ACC112 (cell line): ENCODE data around the gene NRM.
A peak's percentile ranks its signal among the peaks of the same experiment; 100 is the strongest.

ENCODE experiments used
- H2AFZ ChIP-seq: fragments of 200-600 bp; sonication (generic); one replicate; pipeline ENCODE4 v1.6.0; 2017; ENCODE audit warnings: antibody characterized with exemption, low read length; ENCODE audit not compliant: unreplicated experiment
- H3K27ac ChIP-seq: fragments of 200-600 bp; sonication (generic); 2 replicates; pipeline ENCODE4 v1.5.1; 2014; ENCODE audit warnings: low read depth, mild to moderate bottlenecking, antibody characterized with exemption, low read length, moderate library complexity
- H3K27me3 ChIP-seq: fragments of 200-600 bp; sonication (generic); 2 replicates; pipeline ENCODE4 v1.6.1; 2014; ENCODE audit warnings: mild to moderate bottlenecking, antibody characterized with exemption, low read length, moderate library complexity, mixed read lengths; ENCODE audit not compliant: insufficient read depth
- H3K36me3 ChIP-seq: fragments of 200-600 bp; sonication (generic); 2 replicates; pipeline ENCODE4 v1.6.1; 2016; ENCODE audit warnings: mild to moderate bottlenecking, antibody characterized with exemption, low read length, moderate library complexity, mixed read lengths; ENCODE audit not compliant: insufficient read depth
- H3K4me1 ChIP-seq: fragments of 200-600 bp; sonication (generic); one replicate; pipeline ENCODE4 v1.6.1; 2016; ENCODE audit warnings: low read length, mixed read lengths; ENCODE audit not compliant: insufficient read depth, unreplicated experiment, control insufficient read depth
- H3K4me3 ChIP-seq: fragments of 200-600 bp; sonication (generic); 2 replicates; pipeline ENCODE4 v1.5.1; 2014; ENCODE audit warnings: mild to moderate bottlenecking, low read depth, low read length
- H3K79me2 ChIP-seq: fragments of 200-600 bp; sonication (generic); one replicate; pipeline ENCODE4 v1.6.0; 2016; ENCODE audit warnings: low read length; ENCODE audit not compliant: control insufficient read depth, unreplicated experiment, insufficient read depth

NRM gene

GRCh38 chr6:30707281-30707850 is 16.6 kb upstream of the NRM start:
- Histone ChIP-seq H3K27me3 (no peaks in the 10 kb centered on the region), H3K36me3 (peaks cover 31% of the 10 kb centered on the region), H3K27ac (no peak overlapping the region), H2AFZ (no peak overlapping the region), H3K4me3 (no peak overlapping the region), H3K4me1 (no peaks in the 10 kb centered on the region), H3K79me2 (no peaks in the 10 kb centered on the region)

- no peaks in the 10 kb centered on the region for H3K27me3 ChIP-seq
- no peak overlapping the region for H3K4me3 ChIP-seq
- no peaks in the 10 kb centered on the region for H3K79me2 ChIP-seq
- H2AFZ ChIP-seq: no peak overlapping the region
- H3K27ac ChIP-seq: no peak overlapping the region
- H3K36me3 ChIP-seq: peaks cover 14% of the 10 kb centered on the region
- H3K4me1 ChIP-seq: no peaks in the 10 kb centered on the region
Observed at GRCh38 chr6:30705620-30706019, 14.8 kb upstream of the NRM start.

GRCh38 chr6:30703821-30704220 is 13.0 kb upstream of the NRM start:
- Histone ChIP-seq H3K79me2 (no peaks in the 10 kb centered on the region), H2AFZ (no peak overlapping the region), H3K27me3 (no peaks in the 10 kb centered on the region), H3K27ac (no peak overlapping the region), H3K36me3 (peaks cover 10% of the 10 kb centered on the region; the same call in 1 of the 2 replicates), H3K4me3 (no peak overlapping the region), H3K4me1 (no peaks in the 10 kb centered on the region)

- no peak overlapping the region for H3K27ac ChIP-seq
- no peak overlapping the region for H3K4me3 ChIP-seq
- no peaks in the 10 kb centered on the region for H3K79me2 ChIP-seq
- H3K36me3 ChIP-seq: peaks cover 10% of the 10 kb centered on the region; the same call in 1 of the 2 replicates
- no peaks in the 10 kb centered on the region for H3K27me3 ChIP-seq
- H2AFZ ChIP-seq: no peak overlapping the region
- no peaks in the 10 kb centered on the region for H3K4me1 ChIP-seq
Observed at GRCh38 chr6:30703011-30703410, 12.2 kb upstream of the NRM start.

GRCh38 chr6:30700340-30700739 is 9.6 kb upstream of the NRM start:
- H3K79me2 ChIP-seq: no peaks in the 10 kb centered on the region
- H3K4me3 ChIP-seq: no peak overlapping the region
- no peak overlapping the region for H3K27ac ChIP-seq
- no peaks in the 10 kb centered on the region for H3K27me3 ChIP-seq
- H3K4me1 ChIP-seq: peaks cover 2% of the 10 kb centered on the region
- peaks cover 10% of the 10 kb centered on the region; the same call in 1 of the 2 replicates for H3K36me3 ChIP-seq
- no peak overlapping the region for H2AFZ ChIP-seq

- Histone ChIP-seq H2AFZ (no peak overlapping the region), H3K4me1 (peaks cover 12% of the 10 kb centered on the region), H3K4me3 (no peak overlapping the region), H3K79me2 (no peaks in the 10 kb centered on the region), H3K27me3 (no peaks in the 10 kb centered on the region), H3K36me3 (0 out of 2 replicates have a peak, but pooled peaks cover 3% of the 10 kb centered on the region), H3K27ac (no peak overlapping the region)
Observed at GRCh38 chr6:30696432-30696831, 5.6 kb upstream of the NRM start.

GRCh38 chr6:30691208-30691847 is 544 bp upstream of the NRM start:
- Histone ChIP-seq H3K4me1 (peaks cover 40% of the 10 kb centered on the region), H3K27me3 (no peaks in the 10 kb centered on the region), H2AFZ (peak overlapping the region; percentile 32), H3K27ac (peak overlapping the region; percentile 56), H3K4me3 (peak overlapping the region; percentile 77), H3K36me3 (no peaks in the 10 kb centered on the region), H3K79me2 (peaks cover 30% of the 10 kb centered on the region)

GRCh38 chr6:30689985-30690384 is 799 bp downstream of the NRM start:
- peaks cover 3% of the 10 kb centered on the region; the same call in 1 of the 2 replicates for H3K36me3 ChIP-seq
- peak overlapping the region; percentile 77 for H3K4me3 ChIP-seq
- peak overlapping the region; percentile 56 for H3K27ac ChIP-seq
- H3K27me3 ChIP-seq: no peaks in the 10 kb centered on the region
- H3K79me2 ChIP-seq: peaks cover 44% of the 10 kb centered on the region
- peaks cover 35% of the 10 kb centered on the region for H3K4me1 ChIP-seq
- H2AFZ ChIP-seq: no peak overlapping the region

- no peaks in the 10 kb centered on the region for H3K27me3 ChIP-seq
- peaks cover 8% of the 10 kb centered on the region; the same call in 1 of the 2 replicates for H3K36me3 ChIP-seq
- H3K27ac ChIP-seq: peak overlapping the region; percentile 90
- peaks cover 30% of the 10 kb centered on the region for H3K4me1 ChIP-seq
- H2AFZ ChIP-seq: no peak overlapping the region
- H3K4me3 ChIP-seq: peak overlapping the region; percentile 96
- H3K79me2 ChIP-seq: peaks cover 51% of the 10 kb centered on the region
Observed at GRCh38 chr6:30689022-30689865, 1.5 kb downstream of the NRM start.

- H3K4me3 ChIP-seq: peak overlapping the region; percentile 96
- H3K79me2 ChIP-seq: peaks cover 58% of the 10 kb centered on the region
- H2AFZ ChIP-seq: no peak overlapping the region
- no peaks in the 10 kb centered on the region for H3K27me3 ChIP-seq
- peaks cover 10% of the 10 kb centered on the region; the same call in 1 of the 2 replicates for H3K36me3 ChIP-seq
- H3K4me1 ChIP-seq: peaks cover 30% of the 10 kb centered on the region
- H3K27ac ChIP-seq: peak overlapping the region; percentile 90
Observed at GRCh38 chr6:30688569-30688968, 2.2 kb downstream of the NRM start.
